GM12878 (cell line): ENCODE data around the gene NUP214.

ENCODE experiments used
- BCL3 ChIP-seq: IDR thresholded peaks from 2 replicates; pipeline ENCODE4 v1.6.1; 2011; ENCODE audit warnings: borderline replicate concordance, low read depth, mild to moderate bottlenecking, moderate library complexity, low read length; ENCODE audit not compliant: insufficient read depth, poor library complexity, severe bottlenecking
- BHLHE40 ChIP-seq, 2 experiments: fragments of 450-650 bp in 1 of 2; IDR thresholded peaks; 2 replicates each; pipeline ENCODE4 v1.6.1; 2011 to 2017; ENCODE audit warnings: low read depth in 2 of 2, borderline replicate concordance in 1 of 2, improper control_type of control experiment in 1 of 2, low read length in 1 of 2, mild to moderate bottlenecking in 1 of 2
- CTCF ChIP-seq, 3 experiments: IDR thresholded peaks in 2 of 3; conservative IDR thresholded peaks in 1 of 3; 2 replicates each; pipeline ENCODE4 v1.5.1; 2011; ENCODE audit warnings: low read depth in 3 of 3, low read length in 3 of 3, mild to moderate bottlenecking in 3 of 3, control low read depth in 2 of 3, moderate library complexity in 2 of 3, inconsistent platforms in 1 of 3, mixed read lengths in 1 of 3; ENCODE audit not compliant: control insufficient read depth in 2 of 3, insufficient read depth in 1 of 3; ENCODE audit errors: extremely low read depth in 1 of 3
- EZH2 ChIP-seq: IDR thresholded peaks from 2 replicates; pipeline ENCODE4 v1.6.1; 2012; ENCODE audit warnings: low read depth, mild to moderate bottlenecking, control low read depth, inconsistent platforms, low read length, borderline replicate concordance; ENCODE audit not compliant: control insufficient read depth
- MEF2A ChIP-seq: IDR thresholded peaks from 2 replicates; pipeline ENCODE4 v1.6.1; 2011; ENCODE audit warnings: low read depth, mild to moderate bottlenecking, low read length, moderate library complexity; ENCODE audit not compliant: insufficient read depth
- POLR2A ChIP-seq: IDR thresholded peaks from 2 replicates; pipeline ENCODE4 v1.6.1; 2011; ENCODE audit warnings: low read depth, mild to moderate bottlenecking, low read length
- POLR2AphosphoS5 ChIP-seq: IDR thresholded peaks from 2 replicates; pipeline ENCODE4 v1.6.1; 2011; ENCODE audit warnings: mild to moderate bottlenecking, low read length, inconsistent platforms
- SMC3 ChIP-seq: IDR thresholded peaks from 2 replicates; pipeline ENCODE4 v1.6.1; 2011; ENCODE audit warnings: low read length, improper control_type of control experiment, borderline replicate concordance
- TAF1 ChIP-seq: IDR thresholded peaks from 2 replicates; pipeline ENCODE4 v1.6.1; 2011; ENCODE audit warnings: mild to moderate bottlenecking, low read depth, low read length, borderline replicate concordance

- TF ChIP-seq CTCF (IDR thresholded peaks at IDR 0.05 in 2 of 3, conservative IDR thresholded peaks at IDR 0.05 in 1 of 3; ENCODE audit: control insufficient read depth in 2 of 3, extremely low read depth in 1 of 3, insufficient read depth in 1 of 3, low read depth in 3 of 3, low read length in 3 of 3) (no peak), TAF1 (no peak), POLR2A (no peak), SMC3 (no peak), BHLHE40 (IDR thresholded peaks at IDR 0.05; ENCODE audit: borderline replicate concordance in 1 of 2, low read depth in 2 of 2, low read length in 1 of 2) (no peak), BCL3 (no peak), POLR2AphosphoS5 (no peak), MEF2A (no peak), EZH2 (no peak)
Measured at GRCh38 chr9:131282175-131282574, 156.8 kb downstream of the NUP214 start.
